DND-41 (cell line): ENCODE data around the gene MAFB.

Source experiments
- ATAC-seq: fragments of 200-7000 bp; cut with Tn5 transposase; 3 replicates; pipeline ENCODE4 v1.9.1; 2021; ENCODE audit warnings: low read depth; ENCODE audit not compliant: insufficient read depth
- DNase-seq: peaks from one replicate; pipeline ENCODE4 v3.0.0-alpha.2; 2020
- H2AFZ ChIP-seq: 2 replicates; pipeline ENCODE4 v1.6.0; 2012; ENCODE audit warnings: low read depth, low read length
- H3K27ac ChIP-seq: 2 replicates; pipeline ENCODE4 v1.5.1; 2012; ENCODE audit warnings: low read length, inconsistent platforms
- H3K27me3 ChIP-seq: fragments of 200-600 bp; sonication (generic); 2 replicates; pipeline ENCODE4 v1.6.0; 2012; ENCODE audit warnings: low read length, mild to moderate bottlenecking, inconsistent platforms; ENCODE audit not compliant: insufficient read depth, poor library complexity
- H3K36me3 ChIP-seq: 2 replicates; pipeline ENCODE4 v1.5.1; 2012; ENCODE audit warnings: low read length, inconsistent platforms; ENCODE audit not compliant: insufficient read depth
- H3K4me1 ChIP-seq: 2 replicates; pipeline ENCODE4 v1.5.1; 2012; ENCODE audit warnings: mild to moderate bottlenecking, low read length; ENCODE audit not compliant: insufficient read depth
- H3K4me2 ChIP-seq: 2 replicates; pipeline ENCODE4 v1.6.0; 2012; ENCODE audit warnings: mild to moderate bottlenecking, moderate library complexity, low read length, inconsistent platforms; ENCODE audit not compliant: insufficient read depth
- H3K4me3 ChIP-seq, 2 experiments: fragments of 200-600 bp in 1 of 2; shearing (Covaris generic) in 1 of 2; 2 replicates each; pipeline ENCODE4 v1.5.1; 2012 to 2016; ENCODE audit warnings: inconsistent platforms in 2 of 2, low read length in 2 of 2, mild to moderate bottlenecking in 2 of 2, low read depth in 1 of 2, moderate library complexity in 1 of 2
- H3K79me2 ChIP-seq: 2 replicates; pipeline ENCODE4 v1.6.0; 2012; ENCODE audit warnings: low read length, inconsistent platforms; ENCODE audit not compliant: insufficient read depth
- H3K9ac ChIP-seq: 2 replicates; pipeline ENCODE4 v1.6.0; 2012; ENCODE audit warnings: low read depth, mild to moderate bottlenecking, inconsistent platforms, low read length, moderate library complexity
- H3K9me3 ChIP-seq: 2 replicates; pipeline ENCODE4 v1.5.1; 2012; ENCODE audit warnings: low read length, moderate library complexity, mild to moderate bottlenecking, inconsistent platforms; ENCODE audit not compliant: insufficient read depth, severe bottlenecking
- H4K20me1 ChIP-seq: 2 replicates; pipeline ENCODE4 v1.6.0; 2012; ENCODE audit warnings: low read length; ENCODE audit not compliant: insufficient read depth
- EZH2 ChIP-seq: IDR thresholded peaks from 3 replicates; pipeline ENCODE4 v1.6.1; 2012; ENCODE audit warnings: borderline replicate concordance, low read depth, mild to moderate bottlenecking, moderate library complexity, low read length, inconsistent platforms; ENCODE audit not compliant: severe bottlenecking
- TF ChIP-seq, protein P1 (sequence below): IDR thresholded peaks from 2 replicates; pipeline ENCODE4 v1.5.1; 2012; ENCODE audit warnings: borderline replicate concordance, low read length, moderate library complexity, mild to moderate bottlenecking; ENCODE audit not compliant: poor library complexity, severe bottlenecking; ENCODE audit errors: extremely low read depth

The MAFB gene

GRCh38 chr20:40644863-40645262 lies 44.2 kb downstream of the MAFB start:
- Histone ChIP-seq H3K4me2 (no peak overlapping the region), H3K27ac (no peak overlapping the region), H3K36me3 (no peaks in the 10 kb centered on the region), H4K20me1 (no peaks in the 10 kb centered on the region), H2AFZ (no peak overlapping the region), H3K9me3 (no peaks in the 10 kb centered on the region), H3K27me3 (no peaks in the 10 kb centered on the region), H3K4me1 (no peaks in the 10 kb centered on the region), H3K4me3 (no peak overlapping the region), H3K9ac (no peak overlapping the region), H3K79me2 (no peaks in the 10 kb centered on the region)
- DNase-seq (no peak), ATAC-seq (no peak)
- no peak for TF ChIP-seq EZH2

GRCh38 chr20:40643891-40644290 lies 45.1 kb downstream of the MAFB start:
- H2AFZ ChIP-seq, result no peak overlapping the region
- H3K9me3 ChIP-seq, result no peaks in the 10 kb centered on the region
- H3K27me3 ChIP-seq, result no peaks in the 10 kb centered on the region
- H4K20me1 ChIP-seq, result no peaks in the 10 kb centered on the region
- no peak overlapping the region for H3K4me3 ChIP-seq
- H3K27ac ChIP-seq, result no peak overlapping the region
- H3K36me3 ChIP-seq, result no peaks in the 10 kb centered on the region
- TF ChIP-seq, protein P1, sequence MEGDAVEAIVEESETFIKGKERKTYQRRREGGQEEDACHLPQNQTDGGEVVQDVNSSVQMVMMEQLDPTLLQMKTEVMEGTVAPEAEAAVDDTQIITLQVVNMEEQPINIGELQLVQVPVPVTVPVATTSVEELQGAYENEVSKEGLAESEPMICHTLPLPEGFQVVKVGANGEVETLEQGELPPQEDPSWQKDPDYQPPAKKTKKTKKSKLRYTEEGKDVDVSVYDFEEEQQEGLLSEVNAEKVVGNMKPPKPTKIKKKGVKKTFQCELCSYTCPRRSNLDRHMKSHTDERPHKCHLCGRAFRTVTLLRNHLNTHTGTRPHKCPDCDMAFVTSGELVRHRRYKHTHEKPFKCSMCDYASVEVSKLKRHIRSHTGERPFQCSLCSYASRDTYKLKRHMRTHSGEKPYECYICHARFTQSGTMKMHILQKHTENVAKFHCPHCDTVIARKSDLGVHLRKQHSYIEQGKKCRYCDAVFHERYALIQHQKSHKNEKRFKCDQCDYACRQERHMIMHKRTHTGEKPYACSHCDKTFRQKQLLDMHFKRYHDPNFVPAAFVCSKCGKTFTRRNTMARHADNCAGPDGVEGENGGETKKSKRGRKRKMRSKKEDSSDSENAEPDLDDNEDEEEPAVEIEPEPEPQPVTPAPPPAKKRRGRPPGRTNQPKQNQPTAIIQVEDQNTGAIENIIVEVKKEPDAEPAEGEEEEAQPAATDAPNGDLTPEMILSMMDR, result no peak
- TF ChIP-seq EZH2, result no peak
- H3K4me2 ChIP-seq, result no peak overlapping the region
- no peaks in the 10 kb centered on the region for H3K4me1 ChIP-seq
- H3K9ac ChIP-seq, result no peak overlapping the region
- no peak for ATAC-seq
- DNase-seq, result no peak
- H3K79me2 ChIP-seq, result no peaks in the 10 kb centered on the region

DNA sequence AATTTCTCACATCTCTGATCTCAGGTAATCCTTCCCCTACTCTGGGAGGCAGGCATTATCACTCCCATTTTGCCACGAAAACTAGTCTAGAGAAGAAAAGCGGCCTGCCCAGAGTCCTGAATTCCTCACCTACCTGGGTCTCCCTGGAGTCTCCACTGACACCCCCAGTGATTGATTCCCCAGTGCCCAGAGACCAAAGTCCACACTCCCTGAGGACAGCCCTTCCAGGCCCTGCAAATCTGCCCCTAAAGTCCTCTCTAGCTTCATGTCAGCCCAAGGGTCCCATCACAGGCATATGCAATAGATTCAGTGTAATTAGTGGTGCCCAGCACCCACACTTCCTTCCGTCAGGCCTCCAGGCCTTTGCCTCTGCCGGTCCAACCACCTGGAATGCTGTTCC lies 47.2 kb downstream of the MAFB start:
- H3K27me3 ChIP-seq, result no peaks in the 10 kb centered on the region
- no peaks in the 10 kb centered on the region for H3K36me3 ChIP-seq
- ATAC-seq, result no peak
- no peaks in the 10 kb centered on the region for H3K79me2 ChIP-seq
- DNase-seq, result no peak
- TF ChIP-seq EZH2, result no peak
- TF ChIP-seq, protein P1, result no peak
- H3K4me3 ChIP-seq, result no peak overlapping the region
- H3K27ac ChIP-seq, result no peak overlapping the region
- H2AFZ ChIP-seq, result no peak overlapping the region
- H4K20me1 ChIP-seq, result no peaks in the 10 kb centered on the region
- H3K9me3 ChIP-seq, result no peaks in the 10 kb centered on the region
- H3K9ac ChIP-seq, result no peak overlapping the region
- no peak overlapping the region for H3K4me2 ChIP-seq
- H3K4me1 ChIP-seq, result no peaks in the 10 kb centered on the region

GRCh38 chr20:40641202-40641601 lies 47.8 kb downstream of the MAFB start:
- H3K9ac ChIP-seq, result no peak overlapping the region
- no peaks in the 10 kb centered on the region for H3K36me3 ChIP-seq
- no peaks in the 10 kb centered on the region for H4K20me1 ChIP-seq
- no peak overlapping the region for H3K4me3 ChIP-seq
- H3K4me2 ChIP-seq, result no peak overlapping the region
- DNase-seq (no peak), ATAC-seq (no peak)
- no peak overlapping the region for H3K27ac ChIP-seq
- TF ChIP-seq, protein P1, result no peak
- TF ChIP-seq EZH2, result no peak
- H3K79me2 ChIP-seq, result no peaks in the 10 kb centered on the region
- no peaks in the 10 kb centered on the region for H3K9me3 ChIP-seq
- H2AFZ ChIP-seq, result no peak overlapping the region
- no peaks in the 10 kb centered on the region for H3K27me3 ChIP-seq
- H3K4me1 ChIP-seq, result no peaks in the 10 kb centered on the region
